Fibroblast of lung (primary cell): ENCODE data around the gene ARHGEF11. TPM values are rescaled to one million over a fixed set of nuclear protein-coding genes. Genes with fewer than 3 reads are reported as not detected.

Source experiments
- DNase-seq, 2 donors: peaks; one replicate each; pipeline versions ENCODE4 v3.0.0 to v3.0.0-alpha.2; 2010; ENCODE audit warnings: low read depth in 2 of 2
- H2AFZ ChIP-seq: 2 replicates; pipeline ENCODE4 v1.5.1; 2012; ENCODE audit warnings: low read length, control low read depth, inconsistent platforms
- H3K27ac ChIP-seq: 2 replicates; pipeline ENCODE4 v1.5.1; 2011; ENCODE audit warnings: low read length, control low read depth; ENCODE audit not compliant: insufficient read depth
- H3K27me3 ChIP-seq: 2 replicates; pipeline ENCODE4 v1.5.1; 2011; ENCODE audit warnings: mild to moderate bottlenecking, low read length; ENCODE audit not compliant: control insufficient read depth, insufficient read depth
- H3K36me3 ChIP-seq: 2 replicates; pipeline ENCODE4 v1.5.1; 2011; ENCODE audit warnings: low read length; ENCODE audit not compliant: control insufficient read depth, insufficient read depth
- H3K4me1 ChIP-seq: 2 replicates; pipeline ENCODE4 v1.5.1; 2011; ENCODE audit warnings: low read length; ENCODE audit not compliant: control insufficient read depth, insufficient read depth; ENCODE audit errors: extremely low read depth
- H3K4me2 ChIP-seq: 2 replicates; pipeline ENCODE4 v1.5.1; 2011; ENCODE audit warnings: low read length, control low read depth; ENCODE audit not compliant: insufficient read depth; ENCODE audit errors: extremely low read depth
- H3K4me3 ChIP-seq, 4 experiments: fragments of 200-600 bp in 1 of 4; sonication (generic) in 1 of 4; replicated peaks in 1 of 4; 2 replicates each; pipeline ENCODE4 v1.5.1; 2011 to 2016; ENCODE audit warnings: low read length in 4 of 4, low read depth in 3 of 4, mild to moderate bottlenecking in 3 of 4, control low read depth in 2 of 4, inconsistent platforms in 1 of 4, mixed read lengths in 1 of 4; ENCODE audit not compliant: insufficient read depth in 1 of 4; ENCODE audit errors: control extremely low read depth in 1 of 4
- H3K79me2 ChIP-seq: 2 replicates; pipeline ENCODE4 v1.5.1; 2012; ENCODE audit warnings: mild to moderate bottlenecking, low read length, inconsistent platforms; ENCODE audit not compliant: control insufficient read depth, insufficient read depth
- H3K9ac ChIP-seq: 2 replicates; pipeline ENCODE4 v1.5.1; 2011; ENCODE audit warnings: mild to moderate bottlenecking, low read length, control low read depth; ENCODE audit not compliant: insufficient read depth
- H3K9me3 ChIP-seq: 2 replicates; pipeline ENCODE4 v1.5.1; 2012; ENCODE audit warnings: low read depth, low read length; ENCODE audit not compliant: control insufficient read depth, insufficient read depth
- H4K20me1 ChIP-seq: 2 replicates; pipeline ENCODE4 v1.5.1; 2011; ENCODE audit warnings: low read length; ENCODE audit not compliant: control insufficient read depth, insufficient read depth; ENCODE audit errors: extremely low read depth
- CTCF ChIP-seq, 2 donors: IDR thresholded peaks in 1 of 2; conservative IDR thresholded peaks in 1 of 2; 1 replicate in 1 of 2; 2 replicates in 1 of 2; pipeline ENCODE4 v1.5.1; 2011 to 2012; ENCODE audit warnings: low read length in 2 of 2, control low read depth in 1 of 2, inconsistent platforms in 1 of 2, low read depth in 1 of 2, mild to moderate bottlenecking in 1 of 2
- EZH2 ChIP-seq: IDR thresholded peaks from 2 replicates; pipeline ENCODE4 v1.5.1; 2012; ENCODE audit warnings: low read length, control low read depth, mild to moderate bottlenecking; ENCODE audit errors: missing control alignments
- polyA plus RNA-seq, 2 donors: library from polyadenylated mRNA; depleted of rRNA in 1 of 2; stranded (reverse) in 1 of 2; unstranded in 1 of 2; fragments of >200 nt; gene quantifications; 2 replicates each; pipeline ENCODE4 v1.2.1, GENCODE V29; 2011 to 2012; ENCODE audit warnings: missing spikeins in 1 of 2
- total RNA-seq: library from RNA; depleted of rRNA; stranded (reverse); fragments of >200 nt; gene quantifications from 2 replicates; pipeline ENCODE4 v1.2.1, GENCODE V29; 2014

Gene ARHGEF11
- total and polyA plus RNA-seq, 2 donors (not counting 1 experiment from before 2014, with no cell fraction given) = 12.8 to 29.1 TPM

- peaks cover 4% of the 10 kb centered on the region for H3K4me1 ChIP-seq
- H3K27me3 ChIP-seq = no peaks in the 10 kb centered on the region
- H3K4me2 ChIP-seq = peak overlapping the region; percentile 67
- H4K20me1 ChIP-seq = no peaks in the 10 kb centered on the region
- H3K36me3 ChIP-seq = no peaks in the 10 kb centered on the region
- H3K4me3 ChIP-seq = peak overlapping the region in 3 of 4 experiments; percentile 17 to 95 (median 76)
- H3K27ac ChIP-seq = no peak overlapping the region
- H3K9me3 ChIP-seq = no peaks in the 10 kb centered on the region
- no peak for DNase-seq
- no peak overlapping the region for H3K9ac ChIP-seq
- H3K79me2 ChIP-seq = peaks cover 44% of the 10 kb centered on the region
- TF ChIP-seq CTCF (conservative IDR thresholded peaks at IDR 0.05 in 1 of 2, IDR thresholded peaks at IDR 0.05 in 1 of 2; ENCODE audit: low read depth in 1 of 2, low read length in 2 of 2) = no peak
- no peak for TF ChIP-seq EZH2
- no peak overlapping the region for H2AFZ ChIP-seq
These were observed 2.7 kb downstream of the ARHGEF11 start for GRCh38 chr1:157042846-157043245.

GRCh38 chr1:157040802-157041201, 4.7 kb downstream of the ARHGEF11 start:
- no peaks in the 10 kb centered on the region for H3K9me3 ChIP-seq
- H4K20me1 ChIP-seq = no peaks in the 10 kb centered on the region
- H3K4me3 ChIP-seq = no peak overlapping the region
- H3K27me3 ChIP-seq = no peaks in the 10 kb centered on the region
- H3K36me3 ChIP-seq = no peaks in the 10 kb centered on the region
- H3K9ac ChIP-seq = no peak overlapping the region
- peak; percentile 66 to 82 for DNase-seq
- peaks cover 4% of the 10 kb centered on the region for H3K4me1 ChIP-seq
- H3K4me2 ChIP-seq = no peak overlapping the region
- no peak overlapping the region for H3K27ac ChIP-seq
- no peak overlapping the region for H2AFZ ChIP-seq
- H3K79me2 ChIP-seq = peaks cover 46% of the 10 kb centered on the region
- no peak for TF ChIP-seq CTCF (conservative IDR thresholded peaks at IDR 0.05 in 1 of 2, IDR thresholded peaks at IDR 0.05 in 1 of 2; ENCODE audit: low read depth in 1 of 2, low read length in 2 of 2)
- no peak for TF ChIP-seq EZH2

GRCh38 chr1:157035121-157035520, 10.4 kb downstream of the ARHGEF11 start:
- Histone ChIP-seq H2AFZ (no peak overlapping the region), H3K9ac (no peak overlapping the region), H3K27ac (no peak overlapping the region), H3K4me1 (no peaks in the 10 kb centered on the region), H3K4me2 (no peak overlapping the region), H3K79me2 (peaks cover 16% of the 10 kb centered on the region), H4K20me1 (no peaks in the 10 kb centered on the region), H3K27me3 (no peaks in the 10 kb centered on the region), H3K9me3 (no peaks in the 10 kb centered on the region), H3K4me3 (no peak overlapping the region), H3K36me3 (no peaks in the 10 kb centered on the region)
- no peak for DNase-seq
- TF ChIP-seq EZH2 (no peak), CTCF (conservative IDR thresholded peaks at IDR 0.05 in 1 of 2, IDR thresholded peaks at IDR 0.05 in 1 of 2; ENCODE audit: low read depth in 1 of 2, low read length in 2 of 2) (no peak)
